GM06990 (cell line): ENCODE results near the gene MYO1D.

Source experiments
- DNase-seq: peaks from one replicate; pipeline ENCODE4 v3.0.0-alpha.2; 2011; ENCODE audit not compliant: insufficient read length; ENCODE audit errors: extremely low read depth
- H3K27me3 ChIP-seq: replicated peaks from 2 replicates; pipeline ENCODE4 v1.6.0; 2011; ENCODE audit warnings: low read length; ENCODE audit not compliant: control insufficient read depth, insufficient read depth
- H3K36me3 ChIP-seq: 2 replicates; pipeline ENCODE4 v1.5.1; 2011; ENCODE audit warnings: low read length; ENCODE audit not compliant: control insufficient read depth, insufficient read depth
- H3K4me3 ChIP-seq: replicated peaks from 2 replicates; pipeline ENCODE4 v1.5.1; 2011; ENCODE audit warnings: low read depth, mild to moderate bottlenecking, control low read depth, low read length
- TF ChIP-seq, protein P1 (sequence below): IDR thresholded peaks from 2 replicates; pipeline ENCODE4 v1.5.1; 2011; ENCODE audit warnings: low read length, control low read depth, mild to moderate bottlenecking, inconsistent platforms; ENCODE audit not compliant: insufficient read depth, poor library complexity, severe bottlenecking

Gene MYO1D

DNA sequence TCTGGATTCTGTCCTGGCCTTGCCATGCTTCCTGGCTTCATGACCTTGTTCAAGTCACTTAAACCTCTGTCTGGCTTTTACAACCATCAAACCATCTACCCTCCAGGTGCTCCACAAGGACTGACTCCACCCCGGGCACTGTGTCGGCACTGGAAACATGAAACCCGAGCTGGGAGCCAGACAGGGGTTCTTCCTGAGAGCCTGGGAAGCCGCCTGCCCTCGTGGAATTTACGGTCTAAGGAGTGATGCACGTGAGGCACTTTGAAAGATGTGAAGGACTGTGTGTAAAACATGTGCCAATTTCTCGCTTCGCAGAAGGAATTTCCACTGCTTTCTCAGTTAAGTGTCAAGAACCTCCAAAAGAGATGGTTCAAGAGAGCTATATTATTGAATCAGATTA lies 378.5 kb downstream of the MYO1D start:
- H3K36me3 ChIP-seq: no peaks in the 10 kb centered on the region; the same call in 1 of the 2 replicates
- H3K27me3 ChIP-seq: no peaks in the 10 kb centered on the region
- DNase-seq: no peak
- no peak overlapping the region for H3K4me3 ChIP-seq
- TF ChIP-seq, protein P1, sequence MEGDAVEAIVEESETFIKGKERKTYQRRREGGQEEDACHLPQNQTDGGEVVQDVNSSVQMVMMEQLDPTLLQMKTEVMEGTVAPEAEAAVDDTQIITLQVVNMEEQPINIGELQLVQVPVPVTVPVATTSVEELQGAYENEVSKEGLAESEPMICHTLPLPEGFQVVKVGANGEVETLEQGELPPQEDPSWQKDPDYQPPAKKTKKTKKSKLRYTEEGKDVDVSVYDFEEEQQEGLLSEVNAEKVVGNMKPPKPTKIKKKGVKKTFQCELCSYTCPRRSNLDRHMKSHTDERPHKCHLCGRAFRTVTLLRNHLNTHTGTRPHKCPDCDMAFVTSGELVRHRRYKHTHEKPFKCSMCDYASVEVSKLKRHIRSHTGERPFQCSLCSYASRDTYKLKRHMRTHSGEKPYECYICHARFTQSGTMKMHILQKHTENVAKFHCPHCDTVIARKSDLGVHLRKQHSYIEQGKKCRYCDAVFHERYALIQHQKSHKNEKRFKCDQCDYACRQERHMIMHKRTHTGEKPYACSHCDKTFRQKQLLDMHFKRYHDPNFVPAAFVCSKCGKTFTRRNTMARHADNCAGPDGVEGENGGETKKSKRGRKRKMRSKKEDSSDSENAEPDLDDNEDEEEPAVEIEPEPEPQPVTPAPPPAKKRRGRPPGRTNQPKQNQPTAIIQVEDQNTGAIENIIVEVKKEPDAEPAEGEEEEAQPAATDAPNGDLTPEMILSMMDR: no peak

- TF ChIP-seq, protein P1: peak; percentile 1
- Histone ChIP-seq H3K36me3 (no peaks in the 10 kb centered on the region; the same call in 1 of the 2 replicates), H3K27me3 (no peaks in the 10 kb centered on the region), H3K4me3 (no peak overlapping the region)
- no peak for DNase-seq
These were observed 379.3 kb downstream of the MYO1D start for GRCh38 chr17:32497431-32498205.

GRCh38 chr17:32496395-32497073 lies 380.4 kb downstream of the MYO1D start:
- Histone ChIP-seq H3K4me3 (no peak overlapping the region), H3K27me3 (no peaks in the 10 kb centered on the region), H3K36me3 (peaks cover 1% of the 10 kb centered on the region)
- no peak for DNase-seq
- TF ChIP-seq, protein P1: no peak

- TF ChIP-seq, protein P1: no peak
- H3K4me3 ChIP-seq: no peak overlapping the region
- no peaks in the 10 kb centered on the region for H3K27me3 ChIP-seq
- peaks cover 4% of the 10 kb centered on the region for H3K36me3 ChIP-seq
- no peak for DNase-seq
These were observed 381.3 kb downstream of the MYO1D start for GRCh38 chr17:32495359-32496231.

GRCh38 chr17:32494621-32495358 lies 382.1 kb downstream of the MYO1D start:
- no peak for DNase-seq
- TF ChIP-seq, protein P1: no peak
- H3K4me3 ChIP-seq: no peak overlapping the region

More at GRCh38 chr17:32494621-32495358, 382.1 kb downstream of the MYO1D start:
- Histone ChIP-seq H3K36me3 (peaks cover 5% of the 10 kb centered on the region), H3K27me3 (no peaks in the 10 kb centered on the region)
